ENCODE measurements around the gene CPNE5. TPM values are rescaled to one million over a fixed set of nuclear protein-coding genes. Genes with fewer than 3 reads are reported as not detected.

The CPNE5 gene
- total and polyA plus RNA-seq, 9 of the 15 experiments (the other 6 are each of a cell fraction or from before 2014, with no cell fraction given), result 0.14 to 1.0 (median 0.46) TPM; not detected in 2

DNA sequence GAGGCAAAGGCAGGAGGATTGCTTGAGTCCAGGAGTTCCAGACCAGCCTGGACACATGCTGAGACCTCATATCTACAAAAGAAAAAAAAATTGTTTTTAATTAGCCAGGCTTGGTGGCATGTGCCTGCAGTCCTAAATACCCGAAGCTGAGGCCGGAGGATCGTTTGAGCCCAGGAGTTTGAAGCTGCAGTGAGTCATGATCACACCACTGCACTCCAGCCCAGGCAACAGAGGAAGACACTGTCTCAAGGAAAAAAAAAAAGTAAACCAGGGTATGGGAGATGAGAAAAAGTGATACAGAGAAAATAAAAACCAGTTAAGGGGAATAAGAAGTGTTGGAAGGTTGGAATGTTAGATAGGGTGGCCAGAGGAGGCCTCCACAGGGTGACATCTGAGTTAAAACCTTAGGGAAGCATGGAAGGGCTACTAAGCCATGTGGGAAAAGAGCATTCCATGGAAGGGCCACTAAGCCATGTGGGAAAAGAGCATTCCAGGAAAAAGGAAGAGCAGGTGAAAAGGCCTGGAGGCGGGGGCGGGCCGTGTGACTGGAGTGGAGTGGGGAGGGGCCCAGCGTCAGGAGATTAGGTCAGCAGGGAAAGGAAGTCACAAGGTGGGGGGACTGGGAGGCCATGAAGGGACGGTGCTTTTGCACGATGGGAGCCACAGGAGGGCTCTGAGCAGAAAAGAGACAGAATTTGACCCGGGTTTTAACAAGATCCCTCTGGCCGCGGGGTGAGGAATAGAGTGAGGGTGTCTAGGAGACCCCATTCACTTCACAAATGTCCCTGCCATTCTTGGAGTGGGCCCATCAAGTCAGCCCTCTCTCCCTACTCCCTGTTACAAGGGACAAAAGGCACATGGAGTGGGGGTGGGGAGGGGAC is 18.3 kb downstream of the CPNE5 start (continued):
- TF ChIP-seq ZNF707 (CRISPR knock-in tag; conservative IDR thresholded peaks at IDR 0.05), result no peak
- TF ChIP-seq MYC (IDR thresholded peaks at IDR 0.05; ENCODE audit: low read depth, low read length), result peak; percentile 3; the same call in 1 of the 2 replicates
- TF ChIP-seq MYC (CRISPR knock-in tag; IDR thresholded peaks at IDR 0.05; ENCODE audit: borderline replicate concordance, low read depth), result peak; percentile 68; the same call in 1 of the 2 replicates
- TF ChIP-seq ARHGAP35 (IDR thresholded peaks at IDR 0.05; ENCODE audit: partially characterized antibody), result no peak
- no peak for TF ChIP-seq ZSCAN29 (IDR thresholded peaks at IDR 0.05)
- no peak for TF ChIP-seq HMGN3 (IDR thresholded peaks at IDR 0.05; ENCODE audit: borderline replicate concordance, extremely low read depth, insufficient read length, low read depth, low read length)
- TF ChIP-seq CREB5 (CRISPR knock-in tag; IDR thresholded peaks at IDR 0.05), result no peak; the same call in 1 of the 2 replicates
- TF ChIP-seq ZNF695 (CRISPR knock-in tag; IDR thresholded peaks at IDR 0.05), result no peak
- TF ChIP-seq ZC3H8 (IDR thresholded peaks at IDR 0.05), result no peak
- no peak for TF ChIP-seq SIX5 (IDR thresholded peaks at IDR 0.05; ENCODE audit: borderline replicate concordance in 1 of 2, insufficient read depth in 1 of 2, low read depth in 1 of 2, low read length in 2 of 2)
- no peak for TF ChIP-seq TAF9B (IDR thresholded peaks at IDR 0.05; ENCODE audit: partially characterized antibody)
- peak; percentile 73 for TF ChIP-seq ZNF699 (CRISPR knock-in tag; IDR thresholded peaks at IDR 0.05; ENCODE audit: insufficient replicate concordance)
- no peak for TF ChIP-seq JUNB (CRISPR knock-in tag; conservative IDR thresholded peaks at IDR 0.05)
- no peak for TF ChIP-seq KDM4B (IDR thresholded peaks at IDR 0.05; ENCODE audit: borderline replicate concordance in 2 of 2, low read depth in 1 of 2)
- TF ChIP-seq ZNF347 (CRISPR knock-in tag; IDR thresholded peaks at IDR 0.05; ENCODE audit: low read depth), result no peak
- TF ChIP-seq SAP30 (IDR thresholded peaks at IDR 0.05; ENCODE audit: borderline replicate concordance, insufficient read depth, low read depth, low read length, poor library complexity, severe bottlenecking), result no peak
- no peak for TF ChIP-seq KLF13 (tag; IDR thresholded peaks at IDR 0.05; ENCODE audit: borderline replicate concordance, low read depth)
- no peak for TF ChIP-seq PTBP1 (IDR thresholded peaks at IDR 0.05; ENCODE audit: low read depth, low read length)
- no peak for TF ChIP-seq THAP7 (CRISPR knock-in tag; IDR thresholded peaks at IDR 0.05)
- TF ChIP-seq RNF2 (IDR thresholded peaks at IDR 0.05), result no peak
- no peak for TF ChIP-seq NUFIP1 (IDR thresholded peaks at IDR 0.05; ENCODE audit: partially characterized antibody)
- TF ChIP-seq ZFP36 (IDR thresholded peaks at IDR 0.05; ENCODE audit: low read depth, low read length, partially characterized antibody), result no peak
- TF ChIP-seq FUS (optimal IDR thresholded peaks at IDR 0.05; ENCODE audit: low read depth, low read length), result no peak
- TF ChIP-seq TEAD1 (CRISPR knock-in tag; IDR thresholded peaks at IDR 0.05), result no peak
- no peak for TF ChIP-seq RBM15 (IDR thresholded peaks at IDR 0.05; ENCODE audit: insufficient read depth, low read length)
